ENCODE data around the gene POLDIP2.

POLDIP2 gene

GRCh38 chr17:28348979-28349378 is 8.3 kb downstream of the POLDIP2 start:
- Histone ChIP-seq H3K4me1 (ENCODE audit: control insufficient read depth, insufficient read depth, low read length) (no peaks in the 10 kb centered on the region), H3K9ac (ENCODE audit: low read length) (no peak overlapping the region), H3K9me3 (ENCODE audit: control insufficient read depth, low read length) (no peaks in the 10 kb centered on the region), H3K27me3 (ENCODE audit: control insufficient read depth, insufficient read depth, low read length) (no peaks in the 10 kb centered on the region), H3K36me3 (ENCODE audit: control insufficient read depth, insufficient read depth, low read length) (peaks cover 33% of the 10 kb centered on the region), H3K4me3 (ENCODE audit: low read length) (no peak overlapping the region)

DNA sequence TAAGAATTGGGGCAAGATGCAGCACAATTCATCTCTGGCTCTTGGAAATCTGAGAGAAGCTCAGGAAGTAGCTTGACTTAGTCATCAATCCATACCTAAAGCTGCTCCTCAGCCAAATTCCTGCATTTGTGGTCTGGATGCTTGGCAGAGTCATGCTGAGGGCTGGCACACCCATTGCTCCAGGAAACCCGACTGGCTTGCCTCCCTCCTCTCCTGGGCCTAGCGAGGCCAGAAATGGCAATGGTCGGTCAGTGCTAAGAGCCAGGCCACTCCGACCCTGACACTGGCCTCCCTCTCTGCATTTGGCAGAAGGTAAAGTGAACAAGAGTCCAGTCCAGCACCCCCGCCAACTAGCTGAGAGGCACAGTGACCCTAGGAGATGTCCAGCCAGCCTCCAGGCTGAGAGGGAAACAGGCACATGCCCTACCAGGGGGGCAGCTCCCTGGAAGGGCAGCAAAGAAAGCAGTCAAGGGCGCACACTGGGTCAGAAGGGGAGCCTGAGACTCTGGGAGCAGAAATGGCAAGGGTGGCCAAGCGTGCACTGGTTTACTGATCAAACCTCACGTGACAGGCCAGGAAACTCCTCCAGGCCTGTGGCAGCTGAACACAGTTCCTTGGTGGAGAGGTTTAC is 10.0 kb downstream of the POLDIP2 start:
- Histone ChIP-seq H3K36me3 (ENCODE audit: control insufficient read depth, insufficient read depth, low read length) (peaks cover 24% of the 10 kb centered on the region), H3K9me3 (ENCODE audit: control insufficient read depth, low read length) (no peaks in the 10 kb centered on the region), H3K9ac (ENCODE audit: low read length) (no peak overlapping the region)

DNA sequence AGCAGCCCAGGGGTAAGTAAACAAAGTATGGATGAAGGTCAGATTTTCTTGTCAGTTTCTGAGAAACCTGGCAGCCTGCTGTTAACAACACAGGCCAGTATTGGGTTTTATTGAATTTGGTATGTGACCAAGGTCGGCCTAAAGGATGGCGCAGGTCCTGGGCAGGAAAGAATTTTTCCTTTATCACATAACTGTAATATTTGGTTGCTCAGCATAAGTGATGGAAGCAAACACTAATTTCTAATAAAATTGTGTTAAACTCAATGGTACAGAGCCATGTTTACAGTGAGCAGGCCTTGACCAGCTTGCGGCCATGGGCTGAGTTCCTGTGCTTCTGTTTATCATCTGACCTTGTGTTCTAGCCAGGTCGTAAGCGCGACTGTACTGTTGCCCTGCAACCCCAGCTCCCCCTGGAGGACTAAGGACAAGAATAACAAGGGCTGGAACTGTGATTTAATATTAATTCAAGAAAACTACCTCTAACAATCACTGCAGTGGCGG is 10.5 kb downstream of the POLDIP2 start:
- H3K4me3 ChIP-seq (ENCODE audit: low read length): no peak overlapping the region
- H3K9me3 ChIP-seq (ENCODE audit: control insufficient read depth, low read length): no peaks in the 10 kb centered on the region
- H3K27me3 ChIP-seq (ENCODE audit: control insufficient read depth, insufficient read depth, low read length): no peaks in the 10 kb centered on the region
- H3K36me3 ChIP-seq (ENCODE audit: control insufficient read depth, insufficient read depth, low read length): peaks cover 26% of the 10 kb centered on the region
- H3K4me1 ChIP-seq (ENCODE audit: control insufficient read depth, insufficient read depth, low read length): no peaks in the 10 kb centered on the region
- no peak overlapping the region for H3K9ac ChIP-seq (ENCODE audit: low read length)

More for the DNA sequence above, 10.0 kb downstream of the POLDIP2 start:
- Histone ChIP-seq H3K4me3 (ENCODE audit: low read length) (no peak overlapping the region), H3K27me3 (ENCODE audit: control insufficient read depth, insufficient read depth, low read length) (no peaks in the 10 kb centered on the region), H3K4me1 (ENCODE audit: control insufficient read depth, insufficient read depth, low read length) (no peaks in the 10 kb centered on the region)

- no peaks in the 10 kb centered on the region for H3K27me3 ChIP-seq (ENCODE audit: control insufficient read depth, insufficient read depth, low read length)
- peaks cover 28% of the 10 kb centered on the region for H3K36me3 ChIP-seq (ENCODE audit: control insufficient read depth, insufficient read depth, low read length)
- H3K4me1 ChIP-seq (ENCODE audit: control insufficient read depth, insufficient read depth, low read length): no peaks in the 10 kb centered on the region
- no peaks in the 10 kb centered on the region for H3K9me3 ChIP-seq (ENCODE audit: control insufficient read depth, low read length)
- H3K9ac ChIP-seq (ENCODE audit: low read length): no peak overlapping the region
- no peak overlapping the region for H3K4me3 ChIP-seq (ENCODE audit: low read length)
Observed at GRCh38 chr17:28346199-28346580, 11.1 kb downstream of the POLDIP2 start.

- Histone ChIP-seq H3K9ac (ENCODE audit: low read length) (no peak overlapping the region), H3K4me3 (ENCODE audit: low read length) (no peak overlapping the region), H3K9me3 (ENCODE audit: control insufficient read depth, low read length) (no peaks in the 10 kb centered on the region), H3K4me1 (ENCODE audit: control insufficient read depth, insufficient read depth, low read length) (no peaks in the 10 kb centered on the region), H3K36me3 (ENCODE audit: control insufficient read depth, insufficient read depth, low read length) (peaks cover 26% of the 10 kb centered on the region), H3K27me3 (ENCODE audit: control insufficient read depth, insufficient read depth, low read length) (no peaks in the 10 kb centered on the region)
Observed at GRCh38 chr17:28345419-28346198, 11.7 kb downstream of the POLDIP2 start.

DNA sequence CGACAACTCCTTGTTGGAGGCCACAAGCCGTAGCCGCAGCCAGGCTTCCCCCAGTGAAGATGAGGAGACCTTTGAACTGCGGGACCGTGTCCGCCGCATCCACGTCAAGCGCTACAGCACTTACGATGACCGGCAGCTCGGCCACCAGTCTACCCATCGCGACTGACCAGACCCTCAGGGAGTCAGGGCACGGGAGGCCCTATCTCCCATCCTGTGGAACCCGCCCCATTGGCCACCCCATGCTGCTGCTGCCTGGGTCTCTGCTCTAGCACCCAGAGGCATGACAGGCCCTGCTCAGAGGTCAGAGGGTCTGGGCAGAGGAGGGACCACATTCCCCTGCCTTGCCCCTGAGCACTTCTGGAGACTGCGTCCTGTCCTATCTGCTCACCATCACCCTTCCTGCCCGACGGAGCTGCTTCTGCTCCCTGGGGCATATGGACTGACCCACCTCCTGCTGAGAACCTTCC is 12.9 kb downstream of the POLDIP2 start:
- Histone ChIP-seq H3K36me3 (ENCODE audit: control insufficient read depth, insufficient read depth, low read length) (peaks cover 20% of the 10 kb centered on the region), H3K27me3 (ENCODE audit: control insufficient read depth, insufficient read depth, low read length) (no peaks in the 10 kb centered on the region), H3K9ac (ENCODE audit: low read length) (no peak overlapping the region), H3K4me1 (ENCODE audit: control insufficient read depth, insufficient read depth, low read length) (no peaks in the 10 kb centered on the region), H3K9me3 (ENCODE audit: control insufficient read depth, low read length) (no peaks in the 10 kb centered on the region), H3K4me3 (ENCODE audit: low read length) (no peak overlapping the region)

GRCh38 chr17:28344011-28344410 is 13.3 kb downstream of the POLDIP2 start:
- H3K9me3 ChIP-seq (ENCODE audit: control insufficient read depth, low read length): no peaks in the 10 kb centered on the region
- H3K4me3 ChIP-seq (ENCODE audit: low read length): no peak overlapping the region
- H3K4me1 ChIP-seq (ENCODE audit: control insufficient read depth, insufficient read depth, low read length): no peaks in the 10 kb centered on the region
- no peaks in the 10 kb centered on the region for H3K27me3 ChIP-seq (ENCODE audit: control insufficient read depth, insufficient read depth, low read length)
- no peak overlapping the region for H3K9ac ChIP-seq (ENCODE audit: low read length)
- peaks cover 20% of the 10 kb centered on the region for H3K36me3 ChIP-seq (ENCODE audit: control insufficient read depth, insufficient read depth, low read length)

GRCh38 chr17:28343491-28343932 is 13.8 kb downstream of the POLDIP2 start:
- Histone ChIP-seq H3K9ac (ENCODE audit: low read length) (no peak overlapping the region), H3K36me3 (ENCODE audit: control insufficient read depth, insufficient read depth, low read length) (peaks cover 20% of the 10 kb centered on the region), H3K4me3 (ENCODE audit: low read length) (no peak overlapping the region)

DNA sequence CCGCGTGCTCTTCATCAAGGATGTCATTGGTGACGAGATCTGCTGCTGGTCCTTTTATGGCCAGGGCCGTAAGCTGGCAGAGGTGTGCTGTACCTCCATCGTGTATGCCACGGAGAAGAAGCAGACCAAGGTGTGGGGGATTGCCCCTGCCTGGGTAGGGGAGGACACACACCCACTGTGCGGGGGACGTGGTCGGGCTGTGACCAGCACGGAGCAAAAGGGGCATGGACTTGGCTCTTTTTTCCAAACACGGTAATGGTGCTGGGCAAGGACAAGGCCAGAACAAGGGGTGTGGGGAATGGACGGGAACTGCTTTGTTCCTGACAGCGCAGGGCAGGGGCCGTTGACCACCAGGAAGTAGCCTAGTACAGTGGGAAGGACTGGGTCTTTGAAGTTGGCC is 15.0 kb downstream of the POLDIP2 start:
- H3K9ac ChIP-seq (ENCODE audit: low read length): no peak overlapping the region
- H3K4me3 ChIP-seq (ENCODE audit: low read length): no peak overlapping the region
- H3K36me3 ChIP-seq (ENCODE audit: control insufficient read depth, insufficient read depth, low read length): peaks cover 20% of the 10 kb centered on the region
- no peaks in the 10 kb centered on the region for H3K4me1 ChIP-seq (ENCODE audit: control insufficient read depth, insufficient read depth, low read length)
- H3K27me3 ChIP-seq (ENCODE audit: control insufficient read depth, insufficient read depth, low read length): no peaks in the 10 kb centered on the region
- H3K9me3 ChIP-seq (ENCODE audit: control insufficient read depth, low read length): no peaks in the 10 kb centered on the region

More at GRCh38 chr17:28343491-28343932, 13.8 kb downstream of the POLDIP2 start:
- Histone ChIP-seq H3K27me3 (ENCODE audit: control insufficient read depth, insufficient read depth, low read length) (no peaks in the 10 kb centered on the region), H3K9me3 (ENCODE audit: control insufficient read depth, low read length) (no peaks in the 10 kb centered on the region), H3K4me1 (ENCODE audit: control insufficient read depth, insufficient read depth, low read length) (no peaks in the 10 kb centered on the region)

GRCh38 chr17:28341516-28341915 is 15.8 kb downstream of the POLDIP2 start:
- Histone ChIP-seq H3K36me3 (ENCODE audit: control insufficient read depth, insufficient read depth, low read length) (peaks cover 20% of the 10 kb centered on the region), H3K27me3 (ENCODE audit: control insufficient read depth, insufficient read depth, low read length) (no peaks in the 10 kb centered on the region), H3K4me1 (ENCODE audit: control insufficient read depth, insufficient read depth, low read length) (peaks cover 5% of the 10 kb centered on the region), H3K9ac (ENCODE audit: low read length) (no peak overlapping the region), H3K4me3 (ENCODE audit: low read length) (no peak overlapping the region), H3K9me3 (ENCODE audit: control insufficient read depth, low read length) (no peaks in the 10 kb centered on the region)

GRCh38 chr17:28340374-28340773 is 17.0 kb downstream of the POLDIP2 start:
- H3K4me3 ChIP-seq (ENCODE audit: low read length): no peak overlapping the region
- H3K36me3 ChIP-seq (ENCODE audit: control insufficient read depth, insufficient read depth, low read length): peaks cover 14% of the 10 kb centered on the region
- H3K4me1 ChIP-seq (ENCODE audit: control insufficient read depth, insufficient read depth, low read length): peaks cover 6% of the 10 kb centered on the region
- no peaks in the 10 kb centered on the region for H3K9me3 ChIP-seq (ENCODE audit: control insufficient read depth, low read length)
- H3K9ac ChIP-seq (ENCODE audit: low read length): no peak overlapping the region
- no peaks in the 10 kb centered on the region for H3K27me3 ChIP-seq (ENCODE audit: control insufficient read depth, insufficient read depth, low read length)

DNA sequence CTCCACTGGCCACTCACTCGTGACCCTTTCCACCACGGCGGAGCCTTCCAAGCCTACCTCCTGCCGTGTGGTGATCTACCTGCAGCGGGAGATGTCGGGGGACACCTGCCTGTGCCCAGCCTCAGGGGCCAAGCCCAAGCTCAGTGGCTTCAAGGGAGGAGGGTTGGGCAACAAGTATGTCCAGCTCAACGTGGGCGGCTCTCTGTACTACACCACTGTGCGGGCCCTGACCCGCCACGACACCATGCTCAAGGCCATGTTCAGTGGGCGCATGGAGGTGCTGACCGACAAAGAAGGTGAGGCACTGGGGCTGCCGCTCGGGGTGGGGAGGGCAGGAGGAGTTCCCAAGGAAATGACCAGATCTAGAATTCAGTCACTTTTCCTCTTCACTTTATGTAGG is 17.9 kb downstream of the POLDIP2 start:
- H3K27me3 ChIP-seq (ENCODE audit: control insufficient read depth, insufficient read depth, low read length): no peaks in the 10 kb centered on the region
- H3K9me3 ChIP-seq (ENCODE audit: control insufficient read depth, low read length): no peaks in the 10 kb centered on the region
- peaks cover 14% of the 10 kb centered on the region for H3K36me3 ChIP-seq (ENCODE audit: control insufficient read depth, insufficient read depth, low read length)
- H3K9ac ChIP-seq (ENCODE audit: low read length): no peak overlapping the region
- no peak overlapping the region for H3K4me3 ChIP-seq (ENCODE audit: low read length)
- peaks cover 9% of the 10 kb centered on the region for H3K4me1 ChIP-seq (ENCODE audit: control insufficient read depth, insufficient read depth, low read length)
